Measurements from ENCODE around the gene VAV2.

The VAV2 gene

GRCh38 chr9:133891741-133892140 is 100.4 kb downstream of the VAV2 start:
- DNase-seq (ENCODE audit: low read depth, low spot score): no peak

- DNase-seq (ENCODE audit: low read depth, low spot score): no peak
Observed at GRCh38 chr9:133890583-133890982, 101.5 kb downstream of the VAV2 start.

- no peak for DNase-seq (ENCODE audit: low read depth, low spot score)
Observed at GRCh38 chr9:133889584-133890301, 102.4 kb downstream of the VAV2 start.

- no peak for DNase-seq (ENCODE audit: low read depth, low spot score)
Observed at GRCh38 chr9:133888809-133889491, 103.2 kb downstream of the VAV2 start.

- no peak for DNase-seq (ENCODE audit: low read depth, low spot score)
Observed at GRCh38 chr9:133888048-133888808, 103.9 kb downstream of the VAV2 start.

GRCh38 chr9:133887540-133888047 is 104.5 kb downstream of the VAV2 start:
- DNase-seq (ENCODE audit: low read depth, low spot score): no peak

GRCh38 chr9:133886563-133887501 is 105.3 kb downstream of the VAV2 start:
- DNase-seq (ENCODE audit: low read depth, low spot score): no peak

GRCh38 chr9:133884907-133885744 is 107.0 kb downstream of the VAV2 start:
- no peak for DNase-seq (ENCODE audit: low read depth, low spot score)

- DNase-seq (ENCODE audit: low read depth, low spot score): no peak
Observed at GRCh38 chr9:133882849-133883755, 109.0 kb downstream of the VAV2 start.

- DNase-seq (ENCODE audit: low read depth, low spot score): no peak
Observed at GRCh38 chr9:133881671-133882381, 110.3 kb downstream of the VAV2 start.

- DNase-seq (ENCODE audit: low read depth, low spot score): no peak
Observed at GRCh38 chr9:133880851-133881661, 111.1 kb downstream of the VAV2 start.

GRCh38 chr9:133880136-133880535 is 112.0 kb downstream of the VAV2 start:
- DNase-seq (ENCODE audit: low read depth, low spot score): no peak

GRCh38 chr9:133879615-133880014 is 112.5 kb downstream of the VAV2 start:
- no peak for DNase-seq (ENCODE audit: low read depth, low spot score)

- no peak for DNase-seq (ENCODE audit: low read depth, low spot score)
Observed at GRCh38 chr9:133878402-133878801, 113.7 kb downstream of the VAV2 start.

- no peak for DNase-seq (ENCODE audit: low read depth, low spot score)
Observed at GRCh38 chr9:133877967-133878366, 114.2 kb downstream of the VAV2 start.

- DNase-seq (ENCODE audit: low read depth, low spot score): no peak
Observed at GRCh38 chr9:133877327-133877726, 114.8 kb downstream of the VAV2 start.

- DNase-seq (ENCODE audit: low read depth, low spot score): no peak
Observed at GRCh38 chr9:133876836-133877235, 115.3 kb downstream of the VAV2 start.

- no peak for DNase-seq (ENCODE audit: low read depth, low spot score)
Observed at GRCh38 chr9:133876144-133876543, 116.0 kb downstream of the VAV2 start.
